Peyer's patch (tissue), 4 donors: ENCODE data around the gene OR10A7.

Source experiments
- POLR2A ChIP-seq, 2 donors: fragments of 450-650 bp; IDR thresholded peaks; one replicate each; pipeline ENCODE4 v1.5.1; 2017; ENCODE audit warnings: antibody characterized with exemption in 2 of 2, mild to moderate bottlenecking in 2 of 2, moderate library complexity in 2 of 2
- TF ChIP-seq, protein P1 (sequence below), 6 experiments: fragments of 450-650 bp in 4 of 6; fragments of 200-600 bp in 2 of 6; sonication (generic) in 1 of 6; IDR thresholded peaks; one replicate each; pipeline ENCODE4 v1.5.1; 2017 to 2019; ENCODE audit warnings: antibody characterized with exemption in 6 of 6, mild to moderate bottlenecking in 3 of 6, moderate library complexity in 1 of 6

DNA sequence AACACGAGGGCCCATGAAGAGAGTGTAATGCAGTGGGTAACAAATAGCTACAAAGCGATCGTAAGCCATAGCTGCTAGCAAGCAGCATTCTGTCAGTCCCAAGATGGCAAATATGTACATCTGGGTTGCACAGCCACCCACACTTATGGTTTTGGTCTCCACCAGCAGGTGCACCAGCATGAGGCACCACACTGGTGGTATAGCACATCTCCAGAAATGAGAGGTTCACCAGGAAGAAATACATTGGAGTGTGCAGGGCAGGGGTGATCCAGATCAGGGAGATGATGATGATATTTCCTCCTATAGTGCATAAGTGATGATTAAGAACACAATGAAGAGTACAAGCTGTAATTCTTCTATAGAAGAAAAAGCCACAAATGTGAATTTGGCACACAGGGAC lies 26.4 kb upstream of the OR10A7 start:
- TF ChIP-seq POLR2A (IDR thresholded peaks at IDR 0.05), result no peak
- TF ChIP-seq, protein P1, sequence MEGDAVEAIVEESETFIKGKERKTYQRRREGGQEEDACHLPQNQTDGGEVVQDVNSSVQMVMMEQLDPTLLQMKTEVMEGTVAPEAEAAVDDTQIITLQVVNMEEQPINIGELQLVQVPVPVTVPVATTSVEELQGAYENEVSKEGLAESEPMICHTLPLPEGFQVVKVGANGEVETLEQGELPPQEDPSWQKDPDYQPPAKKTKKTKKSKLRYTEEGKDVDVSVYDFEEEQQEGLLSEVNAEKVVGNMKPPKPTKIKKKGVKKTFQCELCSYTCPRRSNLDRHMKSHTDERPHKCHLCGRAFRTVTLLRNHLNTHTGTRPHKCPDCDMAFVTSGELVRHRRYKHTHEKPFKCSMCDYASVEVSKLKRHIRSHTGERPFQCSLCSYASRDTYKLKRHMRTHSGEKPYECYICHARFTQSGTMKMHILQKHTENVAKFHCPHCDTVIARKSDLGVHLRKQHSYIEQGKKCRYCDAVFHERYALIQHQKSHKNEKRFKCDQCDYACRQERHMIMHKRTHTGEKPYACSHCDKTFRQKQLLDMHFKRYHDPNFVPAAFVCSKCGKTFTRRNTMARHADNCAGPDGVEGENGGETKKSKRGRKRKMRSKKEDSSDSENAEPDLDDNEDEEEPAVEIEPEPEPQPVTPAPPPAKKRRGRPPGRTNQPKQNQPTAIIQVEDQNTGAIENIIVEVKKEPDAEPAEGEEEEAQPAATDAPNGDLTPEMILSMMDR (IDR thresholded peaks at IDR 0.05), result no peak
